Mammary epithelial cell (primary cell): ENCODE results near the gene GRB10.
"Not testable (repeated sequence)": the region's sequence is repeated elsewhere in the genome, so short reads cannot be mapped to it uniquely, and the experiment has no call there.

Source experiments
- EZH2 ChIP-seq: IDR thresholded peaks from 2 replicates; pipeline ENCODE4 v1.6.1; 2012; ENCODE audit warnings: low read length, inconsistent platforms, borderline replicate concordance
- TF ChIP-seq, protein P1 (sequence below), 2 donors: IDR thresholded peaks in 1 of 2; conservative IDR thresholded peaks in 1 of 2; 2 replicates each; pipeline ENCODE4 v1.5.1; 2011 to 2012; ENCODE audit warnings: inconsistent platforms in 2 of 2, low read length in 2 of 2, mild to moderate bottlenecking in 2 of 2, control low read depth in 1 of 2, low read depth in 1 of 2; ENCODE audit not compliant: insufficient read depth in 1 of 2; ENCODE audit errors: extremely low read depth in 1 of 2

GRCh38 chr7:50735836-50736235, 46.9 kb downstream of the GRB10 start:
- TF ChIP-seq, protein P1, sequence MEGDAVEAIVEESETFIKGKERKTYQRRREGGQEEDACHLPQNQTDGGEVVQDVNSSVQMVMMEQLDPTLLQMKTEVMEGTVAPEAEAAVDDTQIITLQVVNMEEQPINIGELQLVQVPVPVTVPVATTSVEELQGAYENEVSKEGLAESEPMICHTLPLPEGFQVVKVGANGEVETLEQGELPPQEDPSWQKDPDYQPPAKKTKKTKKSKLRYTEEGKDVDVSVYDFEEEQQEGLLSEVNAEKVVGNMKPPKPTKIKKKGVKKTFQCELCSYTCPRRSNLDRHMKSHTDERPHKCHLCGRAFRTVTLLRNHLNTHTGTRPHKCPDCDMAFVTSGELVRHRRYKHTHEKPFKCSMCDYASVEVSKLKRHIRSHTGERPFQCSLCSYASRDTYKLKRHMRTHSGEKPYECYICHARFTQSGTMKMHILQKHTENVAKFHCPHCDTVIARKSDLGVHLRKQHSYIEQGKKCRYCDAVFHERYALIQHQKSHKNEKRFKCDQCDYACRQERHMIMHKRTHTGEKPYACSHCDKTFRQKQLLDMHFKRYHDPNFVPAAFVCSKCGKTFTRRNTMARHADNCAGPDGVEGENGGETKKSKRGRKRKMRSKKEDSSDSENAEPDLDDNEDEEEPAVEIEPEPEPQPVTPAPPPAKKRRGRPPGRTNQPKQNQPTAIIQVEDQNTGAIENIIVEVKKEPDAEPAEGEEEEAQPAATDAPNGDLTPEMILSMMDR (conservative IDR thresholded peaks at IDR 0.05 in 1 of 2, IDR thresholded peaks at IDR 0.05 in 1 of 2; ENCODE audit: extremely low read depth in 1 of 2, insufficient read depth in 1 of 2, low read depth in 1 of 2, low read length in 2 of 2), result not testable (repeated sequence)
- TF ChIP-seq EZH2, result not testable (repeated sequence)
